Mesendoderm (in vitro differentiated cells): ENCODE measurements around the gene SYMPK.
A peak's percentile ranks its signal among the peaks of the same experiment; 100 is the strongest.

ENCODE experiments used
- DNase-seq: peaks from one replicate; pipeline ENCODE4 v3.0.0; 2013
- H2AK5ac ChIP-seq: 2 replicates; pipeline ENCODE4 v1.6.1; 2013; ENCODE audit warnings: low read length, inconsistent platforms
- H2BK120ac ChIP-seq: 2 replicates; pipeline ENCODE4 v1.6.1; 2013; ENCODE audit warnings: low read depth, mild to moderate bottlenecking, low read length, moderate library complexity, mixed read lengths
- H2BK15ac ChIP-seq: replicated peaks from 2 replicates; pipeline ENCODE4 v1.6.1; 2013; ENCODE audit warnings: low read depth, mild to moderate bottlenecking, moderate library complexity
- H2BK5ac ChIP-seq: 2 replicates; pipeline ENCODE4 v1.6.1; 2013; ENCODE audit warnings: low read length, inconsistent platforms
- H3K18ac ChIP-seq: 2 replicates; pipeline ENCODE4 v1.6.1; 2013; ENCODE audit warnings: mild to moderate bottlenecking, low read length, mixed read lengths
- H3K23ac ChIP-seq: one replicate; pipeline ENCODE4 v1.6.1; 2013; ENCODE audit warnings: low read length
- H3K27ac ChIP-seq: 2 replicates; pipeline ENCODE4 v1.5.1; 2013; ENCODE audit warnings: low read depth, mild to moderate bottlenecking, inconsistent platforms, low read length, moderate library complexity
- H3K27me3 ChIP-seq: 2 replicates; pipeline ENCODE4 v1.6.1; 2013; ENCODE audit warnings: low read length, control low read depth, mild to moderate bottlenecking, inconsistent platforms; ENCODE audit not compliant: insufficient read depth, poor library complexity
- H3K36me3 ChIP-seq: 2 replicates; pipeline ENCODE4 v1.6.1; 2013; ENCODE audit warnings: low read length, inconsistent platforms; ENCODE audit not compliant: control insufficient read depth, insufficient read depth
- H3K4ac ChIP-seq: one replicate; pipeline ENCODE4 v1.6.1; 2013; ENCODE audit warnings: low read depth, mild to moderate bottlenecking, low read length, moderate library complexity
- H3K4me1 ChIP-seq: 2 replicates; pipeline ENCODE4 v1.6.1; 2013; ENCODE audit warnings: low read depth, low read length, inconsistent platforms; ENCODE audit not compliant: control insufficient read depth
- H3K4me2 ChIP-seq: 2 replicates; pipeline ENCODE4 v1.6.1; 2013; ENCODE audit warnings: low read length
- H3K4me3 ChIP-seq: 2 replicates; pipeline ENCODE4 v1.5.1; 2013; ENCODE audit warnings: mild to moderate bottlenecking, low read length
- H3K56ac ChIP-seq: one replicate; pipeline ENCODE4 v1.6.1; 2013; ENCODE audit warnings: low read length
- H3K79me1 ChIP-seq: 2 replicates; pipeline ENCODE4 v1.6.1; 2013; ENCODE audit warnings: low read length, inconsistent platforms
- H3K79me2 ChIP-seq: 2 replicates; pipeline ENCODE4 v1.6.1; 2013; ENCODE audit warnings: mild to moderate bottlenecking, low read length; ENCODE audit not compliant: control insufficient read depth, insufficient read depth
- H3K9ac ChIP-seq: 2 replicates; pipeline ENCODE4 v1.6.1; 2013; ENCODE audit warnings: low read length, inconsistent platforms
- H4K5ac ChIP-seq: one replicate; pipeline ENCODE4 v1.6.1; 2013; ENCODE audit warnings: low read length
- H4K8ac ChIP-seq: one replicate; pipeline ENCODE4 v1.6.1; 2013; ENCODE audit warnings: low read depth, mild to moderate bottlenecking, control low read depth, low read length, moderate library complexity
- WGBS: extraction: QIAGEN DNeasy Blood & Tissue Kit; methylation state at CpG from one replicate; pipeline ENCODE4 v1.1.7; 2013; ENCODE audit warnings: low lambda C conversion rate, missing lambda C conversion rate; ENCODE audit not compliant: insufficient coverage; ENCODE audit errors: extremely low coverage; 5-methylcytosine and 5-hydroxymethylcytosine counted together

The SYMPK gene

DNA sequence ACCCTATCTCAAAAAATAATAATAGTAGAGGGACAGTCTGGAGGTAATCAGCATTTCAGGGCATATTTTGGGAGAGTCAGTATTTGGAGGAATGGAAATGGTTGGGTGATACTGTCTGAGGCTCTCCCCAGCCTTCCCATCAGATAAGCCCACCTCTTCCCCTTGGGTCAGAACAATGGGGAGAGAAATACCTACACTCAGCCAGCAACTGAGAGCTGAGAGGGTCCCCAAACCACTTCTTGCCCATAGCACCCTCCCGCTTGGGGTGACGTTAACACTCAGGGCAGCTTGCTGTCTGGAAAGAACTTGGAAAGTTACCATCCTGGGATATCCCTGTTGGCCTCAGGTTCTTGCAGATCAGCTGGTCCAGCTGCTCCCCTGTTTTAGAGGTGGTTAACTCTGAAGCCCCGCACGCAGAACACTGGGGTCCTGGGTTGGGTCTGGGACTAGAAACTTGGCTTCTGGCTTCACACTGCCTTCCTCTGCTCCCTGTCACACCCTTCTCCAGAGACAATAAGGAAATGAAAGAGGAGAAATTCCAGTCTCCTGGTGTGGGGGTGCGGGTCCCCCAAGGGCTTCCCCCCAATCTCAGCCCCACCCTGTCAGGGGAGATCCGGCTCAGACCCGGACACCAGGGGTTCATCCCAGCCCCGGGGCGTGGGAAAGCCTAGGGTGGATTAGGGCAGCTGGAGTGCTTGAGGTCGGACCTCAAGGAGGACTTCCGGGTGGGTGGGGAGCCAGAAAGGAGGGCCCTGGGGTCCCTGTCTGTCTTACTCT, 3.6 kb upstream of the SYMPK start:
- Histone ChIP-seq H2AK5ac (peak overlapping the region; percentile 74), H3K27ac (no peak overlapping the region), H4K5ac (no peak overlapping the region), H3K4me3 (no peak overlapping the region), H4K8ac (no peak overlapping the region), H3K4ac (no peak overlapping the region), H3K4me2 (peak overlapping the region; percentile 19), H3K9ac (peak overlapping the region; percentile 39), H3K56ac (peak overlapping the region; percentile 76), H3K18ac (peak overlapping the region; percentile 13), H2BK120ac (no peak overlapping the region), H3K36me3 (no peaks in the 10 kb centered on the region), H3K79me2 (peaks cover 41% of the 10 kb centered on the region), H3K27me3 (no peaks in the 10 kb centered on the region), H3K4me1 (peaks cover 9% of the 10 kb centered on the region), H2BK15ac (no peak overlapping the region), H2BK5ac (no peak overlapping the region), H3K79me1 (peaks cover 15% of the 10 kb centered on the region), H3K23ac (no peak overlapping the region)
- no CpG with 5 or more reads among the region's 11 CpGs for WGBS
- no peak for DNase-seq

DNA sequence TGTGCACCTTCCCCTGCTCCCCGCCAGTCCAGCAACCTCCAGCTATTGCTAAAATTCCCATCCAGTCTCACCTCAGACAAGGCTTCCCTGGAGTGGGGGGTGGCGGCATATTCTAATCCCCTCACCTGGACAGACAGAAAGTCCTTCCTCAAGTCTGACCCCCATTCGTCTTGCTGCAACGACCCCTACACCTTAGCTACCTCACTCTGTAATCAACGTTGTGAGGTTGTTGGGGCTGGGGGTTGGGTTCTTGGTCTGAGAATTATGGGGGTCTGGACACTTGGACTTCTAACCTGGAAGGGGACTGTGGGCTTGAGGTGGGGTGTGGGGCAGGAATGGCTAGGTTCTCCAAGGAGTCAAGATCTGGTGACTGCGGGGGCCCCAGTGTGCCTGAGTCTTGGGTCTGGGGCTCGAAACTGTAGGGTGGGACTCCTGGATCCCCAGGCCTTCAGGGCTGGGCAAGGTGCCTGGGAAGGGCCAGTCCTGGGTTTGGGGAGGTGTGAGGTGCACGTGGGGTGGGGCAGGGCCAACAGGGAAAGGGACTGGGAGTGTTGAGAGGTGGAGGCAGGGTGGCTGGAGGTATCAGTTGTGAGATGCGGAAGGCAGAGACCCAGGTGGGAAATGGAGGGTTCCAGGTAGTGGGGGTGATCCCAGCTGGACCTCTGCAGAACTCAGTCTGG, 2.5 kb upstream of the SYMPK start:
- Histone ChIP-seq H3K27ac (no peak overlapping the region), H3K4me1 (peaks cover 9% of the 10 kb centered on the region), H3K23ac (no peak overlapping the region), H3K79me2 (peaks cover 47% of the 10 kb centered on the region), H3K36me3 (no peaks in the 10 kb centered on the region), H3K27me3 (no peaks in the 10 kb centered on the region), H2BK5ac (no peak overlapping the region), H2BK120ac (no peak overlapping the region), H3K4ac (no peak overlapping the region), H3K9ac (peak overlapping the region; percentile 92), H3K56ac (peak overlapping the region; percentile 97), H4K8ac (no peak overlapping the region), H2BK15ac (no peak overlapping the region), H2AK5ac (peak overlapping the region; percentile 89), H3K4me2 (peak overlapping the region; percentile 47), H3K4me3 (peak overlapping the region; percentile 85), H3K79me1 (peaks cover 17% of the 10 kb centered on the region), H4K5ac (no peak overlapping the region), H3K18ac (no peak overlapping the region)
- WGBS, result no CpG with 5 or more reads among the region's 9 CpGs
- DNase-seq, result no peak

- peak overlapping the region; percentile 85 for H3K4me3 ChIP-seq
- H3K79me2 ChIP-seq, result peaks cover 48% of the 10 kb centered on the region
- peak overlapping the region; percentile 97 for H3K18ac ChIP-seq
- peak overlapping the region; percentile 92 for H3K9ac ChIP-seq
- H3K27ac ChIP-seq, result peak overlapping the region; percentile 47
- H3K23ac ChIP-seq, result peak overlapping the region; percentile 83
- no CpG with 5 or more reads among the region's 12 CpGs for WGBS
- H3K4ac ChIP-seq, result peak overlapping the region; percentile 22
- no peak for DNase-seq
- no peaks in the 10 kb centered on the region for H3K27me3 ChIP-seq
- H3K56ac ChIP-seq, result peak overlapping the region; percentile 97
- peak overlapping the region; percentile 15 for H2BK120ac ChIP-seq
- no peak overlapping the region for H4K5ac ChIP-seq
- peak overlapping the region; percentile 64 for H2BK5ac ChIP-seq
- peak overlapping the region; percentile 47 for H3K4me2 ChIP-seq
- no peak overlapping the region for H2AK5ac ChIP-seq
- H2BK15ac ChIP-seq, result no peak overlapping the region
- H3K79me1 ChIP-seq, result peaks cover 18% of the 10 kb centered on the region
- H4K8ac ChIP-seq, result peak overlapping the region; percentile 42
- H3K4me1 ChIP-seq, result peaks cover 9% of the 10 kb centered on the region
- H3K36me3 ChIP-seq, result no peaks in the 10 kb centered on the region
Measured at GRCh38 chr19:45864629-45865082, 1.7 kb upstream of the SYMPK start.

- Histone ChIP-seq H3K4ac (peak within 1 kb of the TSS; percentile 37), H3K4me1 (peaks cover 9% of the 10 kb centered on the region), H2BK5ac (peak within 1 kb of the TSS; percentile 64), H3K4me3 (peak within 1 kb of the TSS; percentile 85), H2BK15ac (no peak within 1 kb of the TSS), H3K36me3 (no peaks in the 10 kb centered on the region), H4K5ac (no peak within 1 kb of the TSS), H3K27ac (peak within 1 kb of the TSS; percentile 47), H3K27me3 (no peaks in the 10 kb centered on the region), H3K18ac (peak within 1 kb of the TSS; percentile 97), H3K9ac (peak within 1 kb of the TSS; percentile 92), H3K4me2 (peak within 1 kb of the TSS; percentile 70), H3K79me1 (peaks cover 15% of the 10 kb centered on the region), H3K56ac (peak within 1 kb of the TSS; percentile 97), H4K8ac (peak within 1 kb of the TSS; percentile 59), H2BK120ac (peak within 1 kb of the TSS; percentile 15), H3K23ac (peak within 1 kb of the TSS; percentile 83), H3K79me2 (peaks cover 47% of the 10 kb centered on the region), H2AK5ac (no peak within 1 kb of the TSS)
- DNase-seq, result peak; percentile 89
- no CpG with 5 or more reads among the region's 71 CpGs for WGBS
Measured at GRCh38 chr19:45863840-45864628, 1.1 kb upstream of the SYMPK start, which contains the start of gene FOXA3. Gene FOXA3, plus strand, starts transcription at chr19:45864326. Its CDS starts 131 bp downstream, at chr19:45864457.

- H3K79me1 ChIP-seq, result peaks cover 14% of the 10 kb centered on the region
- no peak overlapping the region for H2AK5ac ChIP-seq
- H3K79me2 ChIP-seq, result peaks cover 46% of the 10 kb centered on the region
- peak overlapping the region; percentile 60 for H3K9ac ChIP-seq
- no peaks in the 10 kb centered on the region for H3K36me3 ChIP-seq
- H3K4me3 ChIP-seq, result peak overlapping the region; percentile 27
- no peak overlapping the region for H2BK120ac ChIP-seq
- H3K4me2 ChIP-seq, result peak overlapping the region; percentile 70
- no peak for DNase-seq
- H2BK5ac ChIP-seq, result no peak overlapping the region
- no peak overlapping the region for H3K4ac ChIP-seq
- peak overlapping the region; percentile 97 for H3K18ac ChIP-seq
- H4K5ac ChIP-seq, result no peak overlapping the region
- H3K23ac ChIP-seq, result no peak overlapping the region
- H2BK15ac ChIP-seq, result no peak overlapping the region
- H4K8ac ChIP-seq, result no peak overlapping the region
- no peaks in the 10 kb centered on the region for H3K27me3 ChIP-seq
- peaks cover 9% of the 10 kb centered on the region for H3K4me1 ChIP-seq
- peak overlapping the region; percentile 73 for H3K56ac ChIP-seq
- no CpG with 5 or more reads among the region's 22 CpGs for WGBS
- H3K27ac ChIP-seq, result peak overlapping the region; percentile 23
Measured at GRCh38 chr19:45863335-45863839, 440 bp upstream of the SYMPK start.
